HepG2 (cell line): ENCODE results near the gene HSF4. TPM values are rescaled to one million over a fixed set of nuclear protein-coding genes. Genes with fewer than 3 reads are reported as not detected.

Experiments
- CHD4 ChIP-seq: fragments of 200-600 bp; sonication (generic); IDR thresholded peaks from 2 replicates; pipeline ENCODE4 v1.7.0; 2017; ENCODE audit warnings: mild to moderate bottlenecking, low read length, borderline replicate concordance
- ELK4 ChIP-seq: sonication (generic); formaldehyde crosslinking; IDR thresholded peaks from 2 replicates; pipeline ENCODE4 v1.9.0; 2021; ENCODE audit warnings: missing genetic modification reagents, borderline replicate concordance
- ETV5 ChIP-seq: IDR thresholded peaks from 2 replicates; pipeline ENCODE4 v1.6.1; 2018; ENCODE audit warnings: missing biosample characterization, missing genetic modification reagents, inconsistent platforms, borderline replicate concordance
- FOXJ3 ChIP-seq: sonication (generic); formaldehyde crosslinking; IDR thresholded peaks from 2 replicates; pipeline ENCODE4 v1.4.0; 2020; ENCODE audit warnings: missing genetic modification reagents, mild to moderate bottlenecking, borderline replicate concordance
- FOXP1 ChIP-seq, 2 experiments: fragments of 450-650 bp in 1 of 2; IDR thresholded peaks; 2 replicates each; pipeline ENCODE4 v1.6.1; 2017 to 2018; ENCODE audit warnings: antibody characterized with exemption in 1 of 2
- HDAC1 ChIP-seq: sonication (generic); formaldehyde crosslinking; IDR thresholded peaks from 2 replicates; pipeline ENCODE4 v1.5.1; 2020; ENCODE audit warnings: mild to moderate bottlenecking, missing genetic modification reagents
- MXD4 ChIP-seq: IDR thresholded peaks from 2 replicates; pipeline ENCODE4 v1.6.1; 2016; ENCODE audit warnings: mild to moderate bottlenecking, missing biosample characterization, missing genetic modification reagents
- NFIB ChIP-seq: sonication (generic); formaldehyde crosslinking; IDR thresholded peaks from 2 replicates; pipeline ENCODE4 v1.9.0; 2021; ENCODE audit warnings: missing genetic modification reagents, mild to moderate bottlenecking, borderline replicate concordance
- NR2F1 ChIP-seq, 2 experiments: fragments of 450-650 bp in 1 of 2; formaldehyde crosslinking in 1 of 2; IDR thresholded peaks; 2 replicates each; pipeline versions ENCODE4 v1.5.0 to v1.6.1; 2016 to 2020; ENCODE audit warnings: mild to moderate bottlenecking in 1 of 2, missing compliant biosample characterization in 1 of 2, missing genetic modification reagents in 1 of 2, moderate library complexity in 1 of 2
- ONECUT2 ChIP-seq: sonication (generic); formaldehyde crosslinking; IDR thresholded peaks from 2 replicates; pipeline ENCODE4 v1.4.0; 2020; ENCODE audit warnings: missing genetic modification reagents
- POLR2G ChIP-seq: fragments of 200-400 bp; formaldehyde crosslinking; IDR thresholded peaks from 2 replicates; pipeline ENCODE4 v1.6.1; 2018; ENCODE audit warnings: mild to moderate bottlenecking, low read depth, low read length, moderate library complexity
- RCOR2 ChIP-seq: IDR thresholded peaks from 2 replicates; pipeline ENCODE4 v1.6.1; 2016; ENCODE audit warnings: missing biosample characterization, missing genetic modification reagents
- RFX5 ChIP-seq: IDR thresholded peaks from 2 replicates; pipeline ENCODE4 v1.6.1; 2011; ENCODE audit warnings: low read depth, low read length, improper control_type of control experiment
- SOX13 ChIP-seq, 3 experiments: fragments of 450-650 bp in 1 of 3; sonication (generic) in 1 of 3; formaldehyde crosslinking in 1 of 3; IDR thresholded peaks in 2 of 3; conservative IDR thresholded peaks in 1 of 3; 2 replicates each; pipeline versions ENCODE4 v1.5.0 to v1.6.1; 2016 to 2020; ENCODE audit warnings: antibody characterized with exemption in 1 of 3, mild to moderate bottlenecking in 1 of 3, missing compliant biosample characterization in 1 of 3, missing genetic modification reagents in 1 of 3, moderate library complexity in 1 of 3
- TBX3 ChIP-seq: fragments of 450-650 bp; IDR thresholded peaks from 2 replicates; pipeline ENCODE4 v1.6.1; 2017; ENCODE audit warnings: antibody characterized with exemption, mild to moderate bottlenecking, inconsistent platforms, borderline replicate concordance
- TFDP1 ChIP-seq: IDR thresholded peaks from 2 replicates; pipeline ENCODE4 v1.6.1; 2016; ENCODE audit warnings: missing compliant biosample characterization, missing genetic modification reagents, borderline replicate concordance
- TOE1 ChIP-seq: sonication (generic); formaldehyde crosslinking; IDR thresholded peaks from 2 replicates; pipeline ENCODE4 v1.4.0; 2020; ENCODE audit warnings: mild to moderate bottlenecking, missing genetic modification reagents
- ZBTB1 ChIP-seq: sonication (generic); formaldehyde crosslinking; IDR thresholded peaks from 2 replicates; pipeline ENCODE4 v1.4.0; 2020; ENCODE audit warnings: missing genetic modification reagents, borderline replicate concordance
- ZNF263 ChIP-seq: sonication (generic); formaldehyde crosslinking; IDR thresholded peaks from 2 replicates; pipeline ENCODE4 v1.4.0; 2020; ENCODE audit warnings: missing genetic modification reagents
- ZNF274 ChIP-seq: sonication (generic); formaldehyde crosslinking; IDR thresholded peaks from 2 replicates; pipeline ENCODE4 v1.5.1; 2020; ENCODE audit warnings: mild to moderate bottlenecking, missing genetic modification reagents
- ZNF343 ChIP-seq: sonication (generic); formaldehyde crosslinking; IDR thresholded peaks from 2 replicates; pipeline ENCODE4 v1.4.0; 2020; ENCODE audit warnings: mild to moderate bottlenecking, missing genetic modification reagents
- ZNF563 ChIP-seq: sonication (generic); formaldehyde crosslinking; IDR thresholded peaks from 2 replicates; pipeline ENCODE4 v1.8.0; 2022; ENCODE audit warnings: mild to moderate bottlenecking, moderate library complexity, missing genetic modification reagents
- ZNF615 ChIP-seq: sonication (generic); formaldehyde crosslinking; IDR thresholded peaks from 2 replicates; pipeline ENCODE4 v1.5.0; 2020; ENCODE audit warnings: mild to moderate bottlenecking, missing genetic modification reagents, borderline replicate concordance
- ZSCAN22 ChIP-seq: sonication (generic); formaldehyde crosslinking; IDR thresholded peaks from 2 replicates; pipeline ENCODE4 v1.4.0; 2020; ENCODE audit warnings: mild to moderate bottlenecking, missing genetic modification reagents
- ZZZ3 ChIP-seq: sonication (generic); formaldehyde crosslinking; IDR thresholded peaks from 2 replicates; pipeline ENCODE4 v1.4.0; 2020; ENCODE audit warnings: missing genetic modification reagents, mild to moderate bottlenecking, borderline replicate concordance
- polyA plus RNA-seq, 8 experiments: library from polyadenylated mRNA; depleted of rRNA in 3 of 8; stranded (reverse) in 7 of 8; unstranded in 1 of 8; fragments of >200 nt; fragmentation: Illumina TruSeq in 4 of 8; extraction: Trizol in 4 of 8; gene quantifications; 2 replicates each; pipeline versions ENCODE4 v1.2.1 to v1.2.3, GENCODE V29; 2011 to 2016; ENCODE audit warnings: low read depth in 4 of 8, missing spikeins in 1 of 8, mixed read lengths in 1 of 8; ENCODE audit not compliant: insufficient read depth in 1 of 8
- total RNA-seq, 5 experiments: library from RNA; depleted of rRNA; stranded (reverse); fragments of >200 nt; fragmentation: Illumina TruSeq; extraction: Trizol; gene quantifications; 2 replicates each; pipeline ENCODE4 v1.2.3, GENCODE V29; 2016; ENCODE audit warnings: low read depth in 1 of 5
- TF ChIP-seq, protein P1 (sequence below): sonication (generic); formaldehyde crosslinking; IDR thresholded peaks from 2 replicates; pipeline ENCODE4 v1.4.0; 2020; ENCODE audit warnings: mild to moderate bottlenecking, low read depth, missing genetic modification reagents

HSF4 gene
- total and polyA plus RNA-seq, 2 of the 13 experiments (the other 11 are each of a cell fraction or from before 2014, with no cell fraction given): 3.5 to 16.9 TPM

DNA sequence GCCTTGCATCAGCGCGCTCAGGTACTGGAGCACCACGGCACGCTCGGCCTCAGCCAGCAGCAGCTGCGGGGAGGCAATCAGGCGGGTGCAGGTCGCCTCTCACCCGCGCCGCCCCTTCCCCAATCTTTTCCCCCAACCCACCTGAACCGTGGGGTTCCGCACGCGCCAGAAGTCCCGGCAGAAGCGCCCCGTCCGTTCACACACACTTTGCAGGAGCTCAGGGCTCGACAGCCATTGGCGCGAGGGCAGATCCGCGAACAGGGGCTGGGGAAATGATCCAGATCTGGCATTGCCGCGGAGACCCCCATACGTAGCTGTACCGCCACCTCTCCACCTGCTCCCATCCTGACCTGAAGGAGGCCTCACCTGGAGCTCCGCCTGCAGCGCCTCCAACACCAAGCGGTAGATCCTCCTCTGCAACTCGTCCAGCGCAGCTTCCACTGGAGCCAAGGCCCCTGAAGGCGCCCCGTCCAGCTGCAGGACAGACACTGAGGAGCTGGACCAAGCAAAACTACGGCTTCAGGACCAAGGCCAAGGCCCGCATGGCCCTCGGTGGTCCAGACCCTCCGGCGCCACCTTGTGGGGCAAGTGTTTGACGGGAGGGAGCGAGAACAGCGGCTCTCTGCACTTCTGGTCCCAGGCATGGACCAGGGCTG, 20.6 kb downstream of the HSF4 start (continued):
- TF ChIP-seq RFX5: no peak
- peak; percentile 64; the same call in 1 of the 2 replicates for TF ChIP-seq ONECUT2 (CRISPR knock-in tag)
- 0 out of 4 replicates have a peak, but pooled peaks of 1 of the 2 experiments have one; percentile 64 for TF ChIP-seq NR2F1 (CRISPR knock-in tag; IDR thresholded peaks at IDR 0.05)
- TF ChIP-seq ZNF615: 0 out of 2 replicates have a peak, but pooled peaks have one; percentile 66
- TF ChIP-seq ZSCAN22 (CRISPR knock-in tag): no peak
- TF ChIP-seq ELK4 (CRISPR knock-in tag): peak; percentile 67; the same call in 1 of the 2 replicates
- TF ChIP-seq FOXP1 (IDR thresholded peaks at IDR 0.05): no peak
- TF ChIP-seq FOXP1 (CRISPR knock-in tag; IDR thresholded peaks at IDR 0.05): no peak
- TF ChIP-seq HDAC1 (CRISPR knock-in tag): peak; percentile 97
- TF ChIP-seq FOXJ3: no peak
- no peak for TF ChIP-seq SOX13 (IDR thresholded peaks at IDR 0.05)
- peak in 1 of 2 experiments; percentile 68; a peak in 1 of 4 replicates for TF ChIP-seq SOX13 (CRISPR knock-in tag; conservative IDR thresholded peaks at IDR 0.05 in 1 of 2, IDR thresholded peaks at IDR 0.05 in 1 of 2)
- TF ChIP-seq ZNF563 (CRISPR knock-in tag): peak; percentile 70; the same call in 1 of the 2 replicates
- TF ChIP-seq ZNF343: peak; percentile 24; the same call in 1 of the 2 replicates
- peak; percentile 98 for TF ChIP-seq MXD4
- peak; percentile 55 for TF ChIP-seq ZNF263 (CRISPR knock-in tag)
- peak; percentile 75; the same call in 1 of the 2 replicates for TF ChIP-seq TFDP1
- peak; percentile 79; the same call in 1 of the 2 replicates for TF ChIP-seq RCOR2
- no peak for TF ChIP-seq CHD4
- TF ChIP-seq, protein P1, sequence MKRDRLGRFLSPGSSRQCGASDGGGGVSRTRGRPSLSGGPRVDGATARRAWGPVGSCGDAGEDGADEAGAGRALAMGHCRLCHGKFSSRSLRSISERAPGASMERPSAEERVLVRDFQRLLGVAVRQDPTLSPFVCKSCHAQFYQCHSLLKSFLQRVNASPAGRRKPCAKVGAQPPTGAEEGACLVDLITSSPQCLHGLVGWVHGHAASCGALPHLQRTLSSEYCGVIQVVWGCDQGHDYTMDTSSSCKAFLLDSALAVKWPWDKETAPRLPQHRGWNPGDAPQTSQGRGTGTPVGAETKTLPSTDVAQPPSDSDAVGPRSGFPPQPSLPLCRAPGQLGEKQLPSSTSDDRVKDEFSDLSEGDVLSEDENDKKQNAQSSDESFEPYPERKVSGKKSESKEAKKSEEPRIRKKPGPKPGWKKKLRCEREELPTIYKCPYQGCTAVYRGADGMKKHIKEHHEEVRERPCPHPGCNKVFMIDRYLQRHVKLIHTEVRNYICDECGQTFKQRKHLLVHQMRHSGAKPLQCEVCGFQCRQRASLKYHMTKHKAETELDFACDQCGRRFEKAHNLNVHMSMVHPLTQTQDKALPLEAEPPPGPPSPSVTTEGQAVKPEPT (CRISPR knock-in tag): peak; percentile 23; the same call in 1 of the 2 replicates
- TF ChIP-seq NFIB (CRISPR knock-in tag): no peak
- 0 out of 2 replicates have a peak, but pooled peaks have one; percentile 72 for TF ChIP-seq TOE1
- TF ChIP-seq TBX3: no peak
- TF ChIP-seq POLR2G: no peak
- TF ChIP-seq ZZZ3 (CRISPR knock-in tag): no peak
- peak; percentile 75 for TF ChIP-seq ETV5 (CRISPR knock-in tag)
- TF ChIP-seq ZNF274 (CRISPR knock-in tag): peak; percentile 95
- TF ChIP-seq ZBTB1 (CRISPR knock-in tag): 0 out of 2 replicates have a peak, but pooled peaks have one; percentile 84
